ENCODE results near the gene C19orf53. TPM values are rescaled to one million over a fixed set of nuclear protein-coding genes. Genes with fewer than 3 reads are reported as not detected.
A peak's percentile ranks its signal among the peaks of the same experiment; 100 is the strongest.
"Not testable (repeated sequence)": the region's sequence is repeated elsewhere in the genome, so short reads cannot be mapped to it uniquely, and the experiment has no call there.

The C19orf53 gene
- polyA plus RNA-seq, 3 donors = 110 to 146 (median 143) TPM

DNA sequence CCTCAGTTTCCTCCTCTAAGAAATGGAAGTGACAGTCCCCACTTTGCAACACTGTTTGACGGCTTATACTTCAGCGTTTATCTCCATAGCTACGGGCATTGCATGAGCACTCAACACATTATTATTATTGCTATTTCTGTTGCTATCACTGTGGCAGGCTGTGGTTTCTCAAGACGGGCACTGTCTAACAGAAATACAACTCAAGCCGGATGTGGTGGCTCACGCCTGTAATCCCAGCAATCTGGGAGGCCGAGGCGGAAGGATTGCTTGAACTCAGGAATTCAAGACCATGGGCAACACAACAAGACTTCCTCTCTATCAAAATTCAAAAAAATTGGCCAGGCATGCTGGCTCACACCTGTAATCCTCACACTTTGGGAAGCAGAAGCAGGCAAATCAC lies 16.1 kb downstream of the C19orf53 start:
- DNase-seq = no peak

DNA sequence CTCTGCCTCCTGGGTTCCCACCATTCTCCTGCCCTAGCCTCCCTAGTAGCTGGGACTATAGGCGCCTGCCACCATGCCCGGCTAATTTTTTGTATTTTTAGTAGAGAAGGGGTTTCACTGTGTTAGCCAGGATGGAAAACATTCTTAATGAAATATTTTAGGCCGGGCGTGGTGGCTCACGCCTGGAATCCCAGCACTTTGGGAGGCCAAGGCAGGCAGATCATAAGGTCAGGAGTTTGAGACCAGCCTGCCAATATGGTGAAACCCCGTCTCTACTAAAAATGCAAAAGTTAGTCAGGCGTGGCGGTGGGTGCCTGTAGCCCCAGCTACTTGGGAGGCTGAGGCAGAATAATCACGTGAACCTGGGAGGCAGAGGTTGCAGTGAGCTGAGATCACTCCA lies 19.1 kb downstream of the C19orf53 start:
- DNase-seq = not testable (repeated sequence)

DNA sequence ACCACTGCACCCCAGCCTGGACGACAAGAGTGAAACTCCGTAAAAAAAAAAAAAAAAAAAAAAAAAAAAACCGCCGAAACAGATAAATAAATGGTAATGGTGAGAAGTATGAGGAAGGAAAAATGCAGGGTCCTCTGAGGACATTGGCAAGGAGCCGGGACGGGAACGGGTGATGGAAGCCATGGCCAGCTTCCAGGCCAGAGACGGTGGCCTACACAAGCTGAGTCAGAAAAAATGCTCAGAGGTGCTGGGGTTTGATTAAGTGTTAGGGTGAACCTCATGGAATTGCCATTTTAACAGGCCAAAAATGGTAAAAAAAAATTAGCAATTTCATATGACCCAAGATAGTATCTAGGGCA lies 20.1 kb downstream of the C19orf53 start:
- DNase-seq = peak; percentile 66

DNA sequence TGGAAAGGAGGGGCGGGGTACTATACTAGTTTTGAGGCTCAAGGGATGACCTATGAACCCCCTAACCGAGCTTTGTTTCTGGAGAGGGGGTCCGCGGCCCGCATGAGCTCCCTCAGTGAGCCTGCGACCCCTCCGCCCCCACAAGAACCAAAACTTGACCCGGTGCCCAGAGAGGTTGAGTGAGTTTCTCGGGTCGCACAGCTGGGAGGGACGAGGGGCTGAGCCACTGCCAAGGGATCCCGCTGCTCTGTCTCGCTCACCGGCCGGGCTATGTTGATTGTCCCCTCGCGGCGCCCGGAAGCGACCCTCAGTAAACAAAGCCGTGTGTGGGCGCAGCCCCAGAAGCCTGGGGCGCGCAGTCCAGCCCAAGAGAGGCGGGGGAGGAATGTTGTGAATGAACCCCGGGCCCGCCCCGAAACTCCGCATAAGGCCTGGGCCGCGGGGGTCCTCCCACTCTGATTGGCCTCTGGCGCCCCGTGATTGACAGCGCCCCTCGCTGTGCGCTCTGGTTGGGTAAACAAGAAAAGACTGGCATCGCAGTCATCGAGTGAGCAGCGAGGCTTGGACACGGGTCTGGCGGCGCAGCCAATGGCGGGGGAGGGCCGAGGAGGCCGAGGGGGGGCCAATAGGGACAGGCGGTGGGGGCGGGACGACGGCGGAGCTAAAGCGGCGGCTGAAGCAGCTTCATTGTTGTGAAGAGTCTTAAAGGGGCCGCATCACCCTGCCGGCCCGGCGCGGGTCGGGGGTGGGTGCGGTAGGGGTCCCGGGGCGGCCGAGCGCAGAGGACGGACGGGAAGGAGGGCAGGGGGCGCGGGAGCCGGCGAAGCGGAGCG lies 20.7 kb downstream of the C19orf53 start, which contains the start of gene ZSWIM4:
ZSWIM4 (plus strand) TSS at position 687 of the 833 bp plus-strand sequence. CDS start 206 bp downstream, outside the sequence.
- peak; percentile 100 for DNase-seq

DNA sequence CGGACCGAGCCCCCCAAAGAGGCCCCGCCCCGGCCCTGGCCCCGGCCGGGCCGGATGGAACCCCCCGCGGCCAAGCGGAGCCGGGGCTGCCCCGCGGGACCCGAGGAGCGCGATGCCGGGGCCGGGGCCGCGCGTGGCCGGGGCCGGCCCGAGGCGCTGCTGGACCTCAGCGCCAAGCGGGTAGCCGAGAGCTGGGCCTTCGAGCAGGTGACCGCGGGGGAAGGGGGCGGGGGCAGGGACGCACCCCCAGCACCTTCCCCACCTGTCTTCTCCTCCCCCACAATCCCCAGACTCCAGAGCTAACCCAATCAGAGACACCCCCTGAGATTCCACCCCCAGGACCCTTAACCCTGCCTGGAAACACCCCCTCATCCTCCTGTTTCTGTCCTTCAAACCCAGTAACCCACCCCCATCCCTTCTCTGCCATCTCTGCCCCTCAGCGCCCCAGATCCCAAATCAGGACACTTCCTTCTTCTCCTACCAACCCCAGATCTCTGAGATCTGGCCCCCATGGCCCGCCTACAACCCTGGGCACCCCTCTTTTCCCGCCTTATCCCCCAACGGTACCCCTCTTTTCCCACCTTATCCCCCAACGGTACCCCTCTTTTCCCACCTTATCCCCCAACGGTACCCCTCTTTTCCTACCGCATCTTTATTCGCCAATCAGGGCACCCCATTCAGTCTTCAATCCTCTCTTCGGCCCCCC lies 21.5 kb downstream of the C19orf53 start:
- DNase-seq = no peak

DNA sequence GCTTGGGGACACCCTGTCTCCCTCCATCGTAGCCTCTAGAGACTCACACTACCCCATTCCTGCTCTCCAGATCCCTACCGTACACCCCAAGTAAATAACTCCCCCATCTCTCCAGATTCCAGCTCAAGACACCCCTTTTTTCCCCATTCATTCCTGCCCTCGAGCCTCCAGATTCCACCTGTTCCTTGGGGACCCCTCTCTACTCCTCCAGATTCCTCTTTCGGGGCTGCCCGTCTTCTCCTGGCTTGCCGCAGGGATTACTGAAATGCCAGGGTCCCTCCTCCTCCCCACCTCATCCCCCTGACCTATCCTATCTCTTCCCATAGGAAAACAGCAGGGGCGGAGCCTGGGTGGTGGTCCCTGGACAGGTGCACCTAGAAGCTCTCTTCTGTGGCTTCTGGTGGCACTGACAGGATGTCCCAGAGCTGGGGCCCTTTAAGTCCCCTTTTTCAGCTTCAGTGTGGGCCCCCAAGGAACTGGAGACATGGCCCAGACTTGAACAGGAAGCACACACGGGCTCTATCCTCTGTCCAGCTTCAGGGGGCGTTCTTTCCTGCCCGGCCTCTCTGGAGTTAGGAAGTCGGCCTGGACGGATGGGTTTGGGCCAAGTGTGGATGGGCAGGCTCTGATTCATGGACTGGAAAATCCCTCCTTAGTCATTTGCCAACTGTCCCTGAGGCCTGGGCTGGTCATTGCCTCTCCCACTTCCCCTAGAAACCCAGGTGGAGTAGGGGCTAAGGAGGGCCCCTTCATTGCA lies 22.2 kb downstream of the C19orf53 start:
- DNase-seq = no peak

DNA sequence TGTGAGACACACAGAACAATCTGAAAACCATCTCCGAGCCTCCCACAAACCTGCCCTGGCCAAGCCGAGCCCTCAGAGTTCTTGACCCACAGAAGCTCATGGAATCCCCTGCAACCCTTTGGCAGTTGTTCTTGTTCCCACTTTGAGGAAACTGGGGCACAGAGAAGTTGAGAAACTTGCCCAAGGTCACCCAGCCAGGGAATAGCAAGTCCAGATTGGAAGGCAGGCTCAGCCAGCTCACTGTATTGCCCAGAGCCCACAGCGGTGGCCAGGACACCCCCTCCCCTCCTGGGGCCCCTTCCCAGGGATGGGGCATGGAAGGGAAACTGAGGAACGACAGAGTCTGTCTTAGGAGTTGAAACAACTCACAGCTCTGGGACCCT lies 22.8 kb downstream of the C19orf53 start:
- DNase-seq = no peak

DNA sequence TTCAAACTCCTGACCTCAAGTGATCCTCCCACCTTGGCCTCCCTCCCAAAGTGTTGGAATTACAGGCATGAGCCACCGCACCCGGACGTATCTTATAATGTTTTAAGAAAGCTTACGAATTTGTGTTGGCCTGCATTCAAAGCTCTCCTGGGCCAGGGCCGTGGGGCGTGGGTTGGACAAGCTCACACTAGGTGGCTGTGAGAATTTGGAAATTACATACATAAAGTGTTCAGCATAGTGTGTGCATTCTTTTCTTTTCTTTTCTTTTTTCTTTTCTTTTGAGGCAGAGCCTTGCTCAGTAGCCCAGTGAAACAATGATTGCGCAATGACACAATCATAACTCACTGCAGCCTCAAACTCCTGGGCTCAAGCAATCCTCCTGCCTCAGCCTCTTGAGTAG lies 23.6 kb downstream of the C19orf53 start:
- no peak for DNase-seq

DNA sequence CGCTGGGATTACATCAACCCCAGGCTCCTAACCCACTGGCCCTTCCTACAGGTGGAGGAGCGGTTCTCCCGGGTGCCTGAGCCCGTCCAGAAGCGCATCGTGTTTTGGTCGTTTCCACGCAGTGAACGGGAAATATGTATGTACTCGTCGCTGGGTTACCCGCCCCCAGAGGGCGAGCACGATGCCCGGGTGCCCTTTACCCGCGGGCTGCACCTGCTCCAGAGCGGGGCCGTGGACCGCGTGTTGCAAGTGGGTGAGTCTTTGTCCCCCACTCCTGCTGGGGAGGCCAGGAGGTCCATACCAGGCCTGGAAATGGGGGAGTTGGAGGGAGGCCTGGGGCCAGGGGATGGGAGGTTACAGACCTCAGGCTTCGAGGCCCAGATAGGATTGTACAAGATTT lies 25.4 kb downstream of the C19orf53 start:
- DNase-seq = no peak

DNA sequence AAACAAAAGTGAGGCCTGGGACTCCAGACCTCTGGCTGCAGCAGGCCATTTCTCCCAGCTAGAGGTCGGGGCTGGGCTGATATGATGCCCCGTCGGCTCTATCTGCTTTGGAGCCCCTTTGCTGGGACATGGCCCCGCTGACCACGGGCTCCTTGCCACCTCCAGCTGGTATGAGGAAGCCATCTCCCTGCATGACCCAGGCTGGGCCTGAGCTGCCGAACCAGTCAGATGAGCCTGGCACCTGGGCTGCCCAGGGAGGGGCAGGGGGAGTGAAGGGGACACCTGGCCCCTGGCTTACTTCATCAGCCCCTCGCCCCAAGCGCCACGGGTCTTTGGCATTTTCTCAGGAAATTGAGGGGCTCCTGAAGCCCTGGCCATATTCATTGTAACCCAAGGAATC lies 28.8 kb downstream of the C19orf53 start:
- DNase-seq = no peak

DNA sequence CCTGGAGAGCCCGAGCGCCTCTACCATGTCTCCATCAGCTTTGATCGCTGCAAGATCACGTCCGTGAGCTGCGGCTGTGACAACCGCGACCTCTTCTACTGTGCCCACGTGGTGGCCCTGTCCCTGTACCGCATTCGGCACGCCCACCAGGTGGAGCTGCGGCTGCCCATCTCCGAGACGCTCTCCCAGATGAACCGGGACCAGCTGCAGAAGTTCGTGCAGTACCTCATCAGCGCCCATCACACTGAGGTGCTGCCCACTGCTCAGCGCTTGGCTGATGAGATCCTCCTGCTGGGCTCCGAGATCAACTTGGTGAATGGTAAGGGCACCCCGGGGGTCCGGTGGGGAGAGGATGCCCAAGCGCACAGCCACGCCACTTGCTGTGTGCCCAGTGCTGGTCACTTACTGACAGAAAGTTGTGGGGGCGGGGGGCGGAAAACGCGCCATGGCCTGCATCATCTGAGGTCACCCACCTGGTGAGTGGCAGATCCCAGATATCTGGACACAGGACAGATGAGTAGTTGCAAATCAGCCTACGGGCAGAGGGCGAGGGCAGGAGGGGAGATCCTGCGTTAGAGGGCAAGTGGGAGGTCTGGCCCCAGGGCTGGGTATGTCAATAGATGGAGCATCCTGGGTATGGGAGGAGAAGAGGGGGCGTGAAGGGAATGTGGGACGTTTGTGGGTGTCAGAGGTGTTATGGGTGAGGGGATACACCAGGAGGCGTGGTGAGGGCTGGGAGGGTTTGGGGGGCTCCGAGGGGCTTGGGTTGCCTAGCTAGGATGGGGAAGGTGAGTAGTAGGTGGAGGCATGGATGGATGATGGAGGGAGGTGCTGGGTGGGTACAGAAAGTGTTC lies 30.8 kb downstream of the C19orf53 start:
- DNase-seq = no peak

DNA sequence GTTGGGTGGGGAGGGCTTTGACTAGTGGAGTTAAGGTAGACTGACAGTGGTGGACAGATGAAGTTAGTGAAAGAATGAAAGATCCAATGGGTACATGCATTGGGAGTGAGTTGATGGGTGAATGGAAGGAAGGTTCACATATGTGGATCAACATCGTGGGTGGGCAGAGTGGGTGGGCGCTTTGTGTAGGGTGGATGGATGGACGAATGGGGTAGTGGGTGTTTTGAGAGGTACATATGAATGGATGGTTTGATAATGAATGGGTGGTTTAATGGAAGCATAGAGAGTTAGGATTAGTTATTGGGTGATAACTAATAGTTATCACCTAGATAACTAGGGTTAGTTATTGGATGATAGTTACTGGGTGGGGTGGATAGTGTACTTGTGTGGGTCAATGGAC lies 32.5 kb downstream of the C19orf53 start:
- no peak for DNase-seq

DNA sequence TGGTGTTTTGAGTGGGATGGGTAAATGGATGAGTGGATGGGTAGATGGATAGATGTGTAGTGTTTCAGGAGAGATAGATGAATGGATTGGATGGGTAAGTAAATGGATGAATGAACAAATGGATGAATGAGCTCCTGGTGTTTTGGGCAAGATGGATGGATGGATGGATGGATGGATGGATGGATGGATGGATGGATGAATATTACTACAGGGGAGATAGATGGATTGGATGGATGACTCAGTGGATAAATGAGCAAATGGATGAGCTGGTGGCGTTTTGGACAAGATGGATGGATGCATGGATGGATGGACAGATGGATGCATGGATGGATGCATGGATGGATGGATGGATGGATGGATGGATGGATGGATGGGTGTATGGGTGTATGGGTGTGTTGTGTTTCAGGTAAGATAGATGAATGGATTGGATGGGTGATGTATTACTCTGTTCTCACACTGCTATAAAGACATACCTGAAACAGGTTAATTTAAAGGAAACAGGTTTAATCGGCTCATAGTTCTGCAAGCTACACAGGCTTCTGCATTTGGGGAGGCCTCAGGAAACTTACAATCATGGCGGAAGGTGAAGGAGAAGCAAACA lies 33.3 kb downstream of the C19orf53 start:
- DNase-seq = no peak

DNA sequence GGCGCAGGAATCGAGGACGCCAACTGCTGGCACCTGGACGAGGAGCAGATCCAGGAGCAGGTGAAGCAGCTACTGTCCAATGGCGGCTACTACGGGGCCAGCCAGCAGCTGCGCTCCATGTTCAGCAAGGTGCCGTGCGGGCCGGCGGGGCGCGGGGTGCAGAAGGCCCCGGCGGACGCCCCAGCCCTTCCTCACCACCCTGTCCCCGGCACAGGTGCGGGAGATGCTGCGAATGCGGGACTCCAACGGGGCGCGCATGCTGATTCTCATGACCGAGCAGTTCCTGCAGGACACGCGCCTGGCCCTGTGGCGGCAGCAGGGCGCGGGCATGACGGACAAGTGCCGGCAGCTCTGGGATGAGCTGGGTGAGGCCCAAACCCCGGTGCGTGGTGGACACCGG lies 34.6 kb downstream of the C19orf53 start:
- no peak for DNase-seq

DNA sequence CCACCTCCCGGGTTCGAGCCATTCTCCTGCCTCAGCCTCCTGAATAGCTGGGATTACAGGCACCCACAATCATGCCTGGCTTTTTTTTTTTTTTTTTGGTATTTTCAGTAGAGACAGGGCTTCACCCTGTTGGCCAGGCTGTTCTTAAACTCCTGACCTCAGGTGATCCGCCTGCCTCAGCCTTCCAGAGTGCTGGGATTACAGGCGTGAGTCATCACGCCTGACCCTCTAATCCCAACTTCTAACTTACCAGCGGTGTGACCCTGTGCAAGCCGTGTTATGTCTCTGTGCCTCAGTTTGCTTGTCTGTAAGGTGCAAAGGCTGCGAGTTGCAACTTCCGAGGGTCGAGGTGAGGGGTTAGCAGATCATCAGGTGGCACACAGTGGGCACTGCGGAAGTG lies 38.3 kb downstream of the C19orf53 start:
- DNase-seq = no peak

DNA sequence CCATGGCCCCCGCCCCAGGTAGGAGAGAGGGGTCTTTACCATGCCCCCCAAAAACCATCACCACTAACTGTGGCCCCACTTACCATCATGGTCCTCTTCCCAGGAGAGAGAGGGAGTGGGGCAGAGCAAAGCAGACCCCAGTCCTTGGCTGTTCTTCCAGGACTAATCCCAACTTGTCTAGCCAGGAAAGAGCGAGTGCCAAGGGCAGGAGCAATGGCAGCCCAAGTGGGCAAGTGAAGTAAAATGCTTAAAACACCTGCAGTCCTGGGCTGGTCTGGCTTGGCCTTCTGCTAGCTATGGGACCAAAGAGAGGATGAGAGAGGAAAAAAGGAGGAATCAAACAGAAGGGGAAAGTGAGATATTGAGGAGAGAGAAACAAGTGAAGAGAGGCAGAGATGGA lies 38.9 kb downstream of the C19orf53 start:
- DNase-seq = no peak

DNA sequence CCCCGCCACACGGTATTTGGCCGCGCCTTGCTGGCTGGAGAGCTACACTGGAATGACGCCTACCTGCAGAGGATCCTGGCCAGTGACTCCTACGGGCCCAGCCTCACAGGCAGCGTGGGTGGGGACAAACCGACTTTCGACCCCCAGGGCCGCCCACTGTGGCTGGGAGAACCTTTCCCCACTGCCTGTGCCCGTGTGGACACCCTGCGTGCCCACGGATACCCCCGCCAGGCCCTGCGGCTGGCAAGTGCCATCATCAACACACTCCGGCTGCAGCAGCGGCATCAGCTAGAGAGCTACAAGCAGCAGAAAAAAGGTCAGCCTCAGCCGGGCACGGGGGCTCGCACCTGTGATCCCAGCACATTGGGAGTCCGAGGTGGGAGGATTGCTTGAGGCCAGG lies 40.3 kb downstream of the C19orf53 start:
- DNase-seq = no peak

DNA sequence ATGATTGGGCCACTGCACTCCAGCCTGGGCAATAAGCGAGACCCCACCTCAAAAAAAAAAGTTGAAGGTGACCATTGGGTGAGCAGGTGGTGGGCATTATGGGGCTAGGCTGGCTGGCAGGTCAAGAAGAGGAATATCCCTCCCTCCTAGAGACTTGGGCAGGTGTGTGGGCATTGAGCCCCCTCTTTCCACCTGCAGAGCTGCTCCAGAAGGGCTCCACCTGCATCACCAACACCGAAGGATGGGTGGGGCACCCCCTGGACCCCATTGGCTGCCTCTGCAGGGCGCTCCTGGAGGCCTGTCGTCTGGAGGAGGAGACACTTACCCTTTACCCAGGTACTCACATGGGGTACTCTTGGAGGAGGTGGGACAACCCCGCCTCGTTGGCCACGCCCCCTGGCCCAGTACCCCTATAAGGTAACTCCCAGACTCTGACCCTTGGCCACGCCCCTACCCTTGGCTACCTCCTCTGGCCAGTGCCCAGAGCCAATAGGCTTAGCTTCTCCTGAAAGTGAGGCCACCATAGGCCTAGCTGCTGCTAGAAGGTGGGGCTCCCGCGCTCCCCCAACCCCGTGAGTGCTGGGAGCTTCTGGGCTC lies 42.9 kb downstream of the C19orf53 start:
- DNase-seq = no peak

DNA sequence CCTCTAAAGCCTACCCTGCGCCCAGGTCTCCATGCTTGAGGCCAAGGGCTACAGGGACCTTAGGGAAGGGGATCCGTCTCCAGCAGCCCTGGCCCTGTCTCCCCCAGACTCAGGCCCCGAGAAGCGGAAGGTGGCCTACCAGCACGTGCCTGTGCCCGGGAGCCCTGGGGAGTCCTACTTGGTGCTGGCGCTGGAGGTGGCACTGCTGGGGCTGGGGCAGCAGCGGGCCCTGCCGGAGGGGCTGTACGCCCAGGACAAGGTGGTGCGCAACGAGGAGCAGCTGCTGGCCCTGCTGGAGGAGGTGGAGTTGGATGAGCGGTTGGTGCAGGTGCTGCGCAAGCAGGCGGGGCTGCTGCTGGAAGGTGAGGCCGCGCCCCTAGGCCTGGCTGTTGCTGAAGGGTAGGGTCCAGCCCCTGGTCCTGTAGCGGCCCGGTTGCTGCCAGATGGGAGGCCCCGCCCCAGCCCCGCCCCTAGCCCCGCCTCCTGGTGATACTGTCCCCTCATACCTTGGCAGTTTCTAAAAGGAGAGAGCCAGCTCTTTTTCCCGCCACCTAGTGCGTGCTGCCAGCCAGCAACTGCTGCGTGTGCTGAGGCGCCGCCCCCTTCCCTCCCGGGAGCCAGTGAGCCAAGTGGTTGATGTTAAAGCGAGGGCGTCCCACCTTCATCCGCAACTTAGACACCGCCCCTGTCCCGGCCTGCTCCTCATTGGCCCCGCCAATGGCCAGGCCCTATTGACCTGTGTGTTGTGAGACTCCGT lies 43.5 kb downstream of the C19orf53 start:
- DNase-seq = no peak

DNA sequence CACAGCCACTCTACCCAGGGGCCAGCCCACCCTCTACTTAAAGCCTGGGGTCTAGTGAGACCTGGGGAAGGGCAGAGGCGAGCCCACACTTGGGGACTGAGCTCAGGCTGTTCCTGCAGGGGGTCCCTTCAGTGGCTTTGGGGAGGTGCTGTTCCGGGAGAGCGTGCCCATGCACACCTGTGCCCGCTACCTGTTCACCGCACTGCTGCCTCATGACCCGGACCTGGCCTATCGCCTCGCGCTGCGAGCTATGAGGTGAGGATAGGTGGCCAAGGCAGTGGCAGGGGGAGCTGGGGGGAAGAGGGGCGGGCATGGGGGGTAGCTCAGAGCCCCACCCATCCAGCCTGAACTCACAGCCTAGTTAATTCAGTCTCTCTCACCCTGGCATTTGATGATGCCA lies 45.0 kb downstream of the C19orf53 start:
- DNase-seq = no peak
